Prostate gland (tissue), 2 donors: ENCODE measurements around the gene FCRLA. TPM values are rescaled to one million over a fixed set of nuclear protein-coding genes. Genes with fewer than 3 reads are reported as not detected.

Source experiments
- DNase-seq: peaks from one replicate; pipeline ENCODE4 v3.0.0-alpha.2; 2019; ENCODE audit warnings: low spot score
- H3K27ac ChIP-seq, 2 donors: fragments of 200-600 bp; sonication (generic); 2 replicates each; pipeline ENCODE4 v1.5.1; 2017 to 2019
- H3K27me3 ChIP-seq: fragments of 200-600 bp; sonication (generic); replicated peaks from 2 replicates; pipeline ENCODE4 v1.5.1; 2019; ENCODE audit not compliant: insufficient read depth
- H3K36me3 ChIP-seq, 2 donors: fragments of 200-600 bp; sonication (generic); 1 replicate in 1 of 2; 2 replicates in 1 of 2; pipeline versions ENCODE4 v1.5.1 to v1.8.1; 2017 to 2019
- H3K4me1 ChIP-seq: fragments of 200-600 bp; sonication (generic); replicated peaks from 2 replicates; pipeline ENCODE4 v1.5.1; 2019
- H3K4me3 ChIP-seq, 2 donors: fragments of 200-600 bp; sonication (generic); 2 replicates each; pipeline ENCODE4 v1.5.1; 2017 to 2019
- H3K9me3 ChIP-seq: fragments of 200-600 bp; sonication (generic); 2 replicates; pipeline ENCODE4 v1.5.1; 2017
- POLR2A ChIP-seq: fragments of 450-650 bp; IDR thresholded peaks from one replicate; pipeline ENCODE4 v1.6.1; 2016; ENCODE audit warnings: antibody characterized with exemption, mild to moderate bottlenecking
- POLR2AphosphoS5 ChIP-seq: sonication (generic); formaldehyde crosslinking; IDR thresholded peaks from one replicate; pipeline ENCODE4 v1.6.1; 2017; ENCODE audit warnings: antibody characterized with exemption
- WGBS: methylation state at CpG from one replicate; pipeline ENCODE4 v1.1.5; 2018; 5-methylcytosine and 5-hydroxymethylcytosine counted together
- intact Hi-C: fragments of 100-400 bp; cut with DNase I; formaldehyde crosslinking; loops from one replicate; pipeline ENCODE4 v1.14.2; 2022
- total RNA-seq, 2 donors: library from RNA; depleted of rRNA; stranded (reverse); fragments of >200 nt; gene quantifications; one replicate each; pipeline ENCODE4 v1.1.0, GENCODE V29; 2016
- TF ChIP-seq, protein P1 (sequence below), 4 experiments: fragments of 200-600 bp in 2 of 4; fragments of 450-650 bp in 2 of 4; sonication (generic) in 2 of 4; IDR thresholded peaks; 1 replicate in 3 of 4; 2 replicates in 1 of 4; pipeline ENCODE4 v1.5.1; 2016 to 2019; ENCODE audit warnings: antibody characterized with exemption in 4 of 4, mild to moderate bottlenecking in 2 of 4, moderate library complexity in 2 of 4

FCRLA gene
- total RNA-seq, 2 donors from 2014 or later = not detected

DNA sequence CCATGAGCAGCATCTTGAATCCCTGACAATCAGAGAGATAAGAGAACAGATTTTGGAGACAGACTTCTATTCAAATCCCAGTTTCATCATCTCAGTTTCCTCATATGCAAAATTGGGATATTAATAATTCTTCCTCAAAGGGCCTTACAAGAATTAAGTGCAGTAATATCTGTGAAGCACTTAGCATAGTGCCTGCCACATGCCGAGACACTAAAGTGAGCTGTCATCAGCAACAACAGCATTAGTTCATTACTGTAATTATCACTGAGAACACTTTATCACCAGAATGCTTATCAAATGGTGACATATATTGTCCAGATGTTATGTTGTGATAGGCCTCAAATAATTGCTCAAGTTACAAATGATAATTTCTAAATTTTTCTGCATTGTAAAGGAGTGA is 13.4 kb downstream of the FCRLA start:
- no peak for TF ChIP-seq POLR2A
- TF ChIP-seq, protein P1, sequence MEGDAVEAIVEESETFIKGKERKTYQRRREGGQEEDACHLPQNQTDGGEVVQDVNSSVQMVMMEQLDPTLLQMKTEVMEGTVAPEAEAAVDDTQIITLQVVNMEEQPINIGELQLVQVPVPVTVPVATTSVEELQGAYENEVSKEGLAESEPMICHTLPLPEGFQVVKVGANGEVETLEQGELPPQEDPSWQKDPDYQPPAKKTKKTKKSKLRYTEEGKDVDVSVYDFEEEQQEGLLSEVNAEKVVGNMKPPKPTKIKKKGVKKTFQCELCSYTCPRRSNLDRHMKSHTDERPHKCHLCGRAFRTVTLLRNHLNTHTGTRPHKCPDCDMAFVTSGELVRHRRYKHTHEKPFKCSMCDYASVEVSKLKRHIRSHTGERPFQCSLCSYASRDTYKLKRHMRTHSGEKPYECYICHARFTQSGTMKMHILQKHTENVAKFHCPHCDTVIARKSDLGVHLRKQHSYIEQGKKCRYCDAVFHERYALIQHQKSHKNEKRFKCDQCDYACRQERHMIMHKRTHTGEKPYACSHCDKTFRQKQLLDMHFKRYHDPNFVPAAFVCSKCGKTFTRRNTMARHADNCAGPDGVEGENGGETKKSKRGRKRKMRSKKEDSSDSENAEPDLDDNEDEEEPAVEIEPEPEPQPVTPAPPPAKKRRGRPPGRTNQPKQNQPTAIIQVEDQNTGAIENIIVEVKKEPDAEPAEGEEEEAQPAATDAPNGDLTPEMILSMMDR (IDR thresholded peaks at IDR 0.05) = no peak
- TF ChIP-seq POLR2AphosphoS5 = no peak
- intact Hi-C loops = no loop called here
- Histone ChIP-seq H3K4me1 (no peaks in the 10 kb centered on the region), H3K27ac (no peak overlapping the region), H3K4me3 (no peak overlapping the region), H3K27me3 (no peaks in the 10 kb centered on the region), H3K36me3 (no peaks in the 10 kb centered on the region), H3K9me3 (no peaks in the 10 kb centered on the region)
- 64% methylated on average over 1 of the region's 1 CpG for WGBS
- no peak for DNase-seq

DNA sequence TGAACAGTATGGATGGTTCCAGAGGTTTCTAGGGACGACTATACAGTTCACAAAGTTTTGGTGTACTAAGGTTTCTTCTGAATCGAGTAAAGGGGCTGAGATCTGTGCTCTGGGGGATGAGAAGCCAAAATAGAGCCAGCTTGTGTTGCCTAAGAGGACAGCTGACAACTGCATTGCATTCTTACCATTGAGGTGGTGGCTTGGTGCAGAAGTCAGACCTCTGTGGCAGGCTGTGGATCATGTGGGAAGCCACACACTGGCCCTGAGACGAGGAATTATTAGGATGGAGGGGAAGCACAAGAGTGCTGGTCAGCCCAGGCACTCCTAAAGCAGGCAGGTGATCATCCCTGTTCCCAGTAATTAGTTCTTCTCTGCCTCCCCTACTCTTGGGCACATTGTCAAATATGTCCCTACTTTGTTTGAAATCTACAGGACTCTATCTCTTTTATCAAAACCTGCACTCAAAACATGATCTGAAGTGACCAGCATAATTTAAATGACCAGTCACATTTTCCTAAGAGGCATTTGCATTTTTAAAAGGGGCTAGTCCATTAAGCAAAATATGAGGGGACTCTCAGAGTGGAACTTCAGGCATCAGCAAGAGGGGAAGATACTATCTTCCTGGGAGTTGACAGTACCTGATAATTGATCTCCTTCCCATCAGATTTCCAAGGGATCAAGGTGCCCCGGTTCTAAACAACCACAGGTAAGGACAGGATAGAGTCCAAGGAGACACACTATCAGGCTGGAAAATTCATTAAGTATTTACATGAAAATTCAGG is 14.1 kb downstream of the FCRLA start, which contains the start of gene FCRLB:
Gene FCRLB (plus strand): TSS at position 589 of the 782 bp plus-strand sequence. CDS start 1,129 bp downstream, outside the sequence.
- Histone ChIP-seq H3K27me3 (no peaks in the 10 kb centered on the region), H3K4me3 (no peak within 1 kb of the TSS), H3K36me3 (no peaks in the 10 kb centered on the region), H3K4me1 (no peaks in the 10 kb centered on the region), H3K27ac (no peak within 1 kb of the TSS), H3K9me3 (no peaks in the 10 kb centered on the region)
- TF ChIP-seq POLR2AphosphoS5 = no peak
- TF ChIP-seq POLR2A = no peak
- TF ChIP-seq, protein P1 (IDR thresholded peaks at IDR 0.05) = no peak
- no peak for DNase-seq
- WGBS = 39% methylated on average over 4 of the region's 4 CpGs
- intact Hi-C loops = no loop called here

DNA sequence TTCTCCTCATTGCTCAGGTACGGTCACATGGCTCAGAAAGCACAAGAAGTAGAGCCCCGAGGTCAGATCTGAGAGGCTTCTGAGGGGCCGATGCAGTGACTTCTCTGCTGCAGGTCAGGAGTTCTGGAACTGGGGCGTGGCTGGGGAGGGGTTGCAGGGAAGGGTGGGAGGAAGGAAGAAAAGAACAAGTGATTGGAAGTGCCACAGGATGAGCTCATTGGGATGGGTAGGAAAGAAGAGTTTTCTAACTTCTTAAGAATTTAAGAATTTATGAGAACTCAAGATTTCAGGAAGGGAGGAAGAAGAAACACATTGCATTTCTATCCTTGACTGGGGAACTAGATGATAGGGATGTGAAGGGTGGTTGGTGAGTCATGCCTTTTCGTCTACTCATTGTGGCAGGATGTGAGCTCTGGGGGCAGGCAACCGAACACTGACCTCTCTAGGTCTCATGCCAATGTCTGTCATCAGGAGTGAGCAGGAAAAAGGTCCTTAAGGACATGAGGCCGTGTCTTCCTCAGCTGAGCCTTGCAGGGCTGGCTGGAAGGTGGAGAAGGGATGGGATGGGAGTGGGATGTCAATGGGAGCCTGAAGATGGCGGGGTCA is 14.8 kb downstream of the FCRLA start:
- TF ChIP-seq, protein P1 (IDR thresholded peaks at IDR 0.05) = no peak
- TF ChIP-seq POLR2A (no peak), POLR2AphosphoS5 (no peak)
- intact Hi-C loops = no loop called here
- H3K27ac ChIP-seq = no peak overlapping the region
- no peaks in the 10 kb centered on the region for H3K9me3 ChIP-seq
- H3K4me1 ChIP-seq = no peaks in the 10 kb centered on the region
- WGBS = 72% methylated on average over 8 of the region's 8 CpGs
- no peaks in the 10 kb centered on the region for H3K27me3 ChIP-seq
- no peak overlapping the region for H3K4me3 ChIP-seq
- no peaks in the 10 kb centered on the region for H3K36me3 ChIP-seq
- no peak for DNase-seq

DNA sequence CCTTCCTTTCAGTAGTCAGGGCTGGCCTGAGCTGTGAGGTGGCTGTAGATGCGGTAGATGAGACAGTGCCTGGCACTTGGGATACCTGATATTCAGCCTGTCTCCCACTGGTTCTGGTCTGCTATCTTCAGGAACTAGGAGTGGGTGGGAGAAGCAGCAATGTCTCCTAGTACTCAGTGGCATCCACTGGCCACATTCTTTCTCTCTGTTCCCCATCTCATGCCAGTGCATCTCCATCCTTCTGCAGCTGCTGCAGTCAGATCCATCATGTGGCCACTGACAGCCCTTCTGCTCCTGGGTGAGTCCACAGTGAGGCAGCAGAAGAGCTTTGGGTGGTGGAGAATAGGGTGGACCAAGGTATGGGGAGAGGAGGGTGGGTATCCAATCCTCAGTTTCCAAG is 15.4 kb downstream of the FCRLA start:
- no peaks in the 10 kb centered on the region for H3K27me3 ChIP-seq
- DNase-seq = no peak
- intact Hi-C loops = no loop called here

More for the DNA sequence above, 15.4 kb downstream of the FCRLA start:
- no peaks in the 10 kb centered on the region for H3K36me3 ChIP-seq
- no peak for TF ChIP-seq POLR2AphosphoS5
- TF ChIP-seq POLR2A = no peak
- TF ChIP-seq, protein P1 (IDR thresholded peaks at IDR 0.05) = no peak
- no peak overlapping the region for H3K27ac ChIP-seq
- 83% methylated on average over 1 of the region's 1 CpG for WGBS
- no peak overlapping the region for H3K4me3 ChIP-seq
- H3K4me1 ChIP-seq = no peaks in the 10 kb centered on the region
- no peaks in the 10 kb centered on the region for H3K9me3 ChIP-seq
